OCI-LY3 (cell line): ENCODE measurements around the gene EPSTI1.

ENCODE experiments used
- EZH2phosphoT487 ChIP-seq: fragments of 200-600 bp; shearing (Covaris generic); IDR thresholded peaks from 2 replicates; pipeline ENCODE4 v1.6.1; 2018; ENCODE audit warnings: antibody characterized with exemption, mixed run types, low read depth
- TF ChIP-seq, protein P1 (sequence below): fragments of 200-600, 300-600 bp; sonication (generic); IDR thresholded peaks from 2 replicates; pipeline ENCODE4 v1.5.1; 2014; ENCODE audit warnings: antibody characterized with exemption, low read length, low read depth

DNA sequence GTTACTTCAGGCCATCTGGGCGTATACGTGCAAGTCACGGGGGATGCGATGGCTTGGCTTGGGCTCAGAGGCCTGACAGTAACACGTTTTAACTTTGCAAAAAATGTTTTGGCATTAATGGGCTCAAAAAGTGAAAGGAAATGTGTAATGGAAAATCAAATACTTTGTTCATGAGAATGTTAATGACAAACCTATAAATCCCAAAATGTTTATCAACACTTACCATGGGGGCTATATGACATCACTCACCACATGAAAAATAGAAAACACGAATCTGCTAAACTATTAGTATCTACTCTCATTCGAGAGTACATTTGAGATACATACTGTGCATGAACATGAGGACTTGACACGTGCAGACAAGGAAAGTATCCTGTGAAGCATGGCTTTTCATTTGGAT lies 119.0 kb downstream of the EPSTI1 start:
- TF ChIP-seq, protein P1, sequence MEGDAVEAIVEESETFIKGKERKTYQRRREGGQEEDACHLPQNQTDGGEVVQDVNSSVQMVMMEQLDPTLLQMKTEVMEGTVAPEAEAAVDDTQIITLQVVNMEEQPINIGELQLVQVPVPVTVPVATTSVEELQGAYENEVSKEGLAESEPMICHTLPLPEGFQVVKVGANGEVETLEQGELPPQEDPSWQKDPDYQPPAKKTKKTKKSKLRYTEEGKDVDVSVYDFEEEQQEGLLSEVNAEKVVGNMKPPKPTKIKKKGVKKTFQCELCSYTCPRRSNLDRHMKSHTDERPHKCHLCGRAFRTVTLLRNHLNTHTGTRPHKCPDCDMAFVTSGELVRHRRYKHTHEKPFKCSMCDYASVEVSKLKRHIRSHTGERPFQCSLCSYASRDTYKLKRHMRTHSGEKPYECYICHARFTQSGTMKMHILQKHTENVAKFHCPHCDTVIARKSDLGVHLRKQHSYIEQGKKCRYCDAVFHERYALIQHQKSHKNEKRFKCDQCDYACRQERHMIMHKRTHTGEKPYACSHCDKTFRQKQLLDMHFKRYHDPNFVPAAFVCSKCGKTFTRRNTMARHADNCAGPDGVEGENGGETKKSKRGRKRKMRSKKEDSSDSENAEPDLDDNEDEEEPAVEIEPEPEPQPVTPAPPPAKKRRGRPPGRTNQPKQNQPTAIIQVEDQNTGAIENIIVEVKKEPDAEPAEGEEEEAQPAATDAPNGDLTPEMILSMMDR = no peak
- no peak for TF ChIP-seq EZH2phosphoT487
